ENCODE data around the gene GABBR1.

- no peak for TF ChIP-seq CTCF (optimal IDR thresholded peaks at IDR 0.05 in 1 of 3, IDR thresholded peaks at IDR 0.05 in 1 of 3, conservative IDR thresholded peaks at IDR 0.05 in 1 of 3; ENCODE audit: extremely low read depth in 1 of 3, insufficient read depth in 2 of 3, low read length in 3 of 3)
- no peak for TF ChIP-seq EZH2 (IDR thresholded peaks at IDR 0.05; ENCODE audit: low read length)
Observed at GRCh38 chr6:29516108-29516507, 116.9 kb downstream of the GABBR1 start.

Measured in keratinocyte (primary cell).